AG10803 (cell line): ENCODE data around the gene MYMK.

Source experiments
- DNase-seq: peaks from one replicate; pipeline ENCODE4 v3.0.0; 2010; ENCODE audit warnings: low read depth
- H3K4me3 ChIP-seq: 2 replicates; pipeline ENCODE4 v1.5.1; 2011; ENCODE audit warnings: mild to moderate bottlenecking, low read length, control low read depth
- CTCF ChIP-seq: conservative IDR thresholded peaks from 2 replicates; pipeline ENCODE4 v1.5.1; 2011; ENCODE audit warnings: mild to moderate bottlenecking, low read length, control low read depth, inconsistent platforms

Gene MYMK

GRCh38 chr9:133499132-133499891, 25.4 kb downstream of the MYMK start:
- no peak for DNase-seq
- no peak for TF ChIP-seq CTCF
- H3K4me3 ChIP-seq, result no peak overlapping the region

GRCh38 chr9:133496861-133497842, 27.6 kb downstream of the MYMK start:
- TF ChIP-seq CTCF, result no peak
- no peak for DNase-seq

GRCh38 chr9:133495327-133496293, 29.1 kb downstream of the MYMK start:
- TF ChIP-seq CTCF, result no peak
- no peak overlapping the region for H3K4me3 ChIP-seq
- no peak for DNase-seq

More at GRCh38 chr9:133496861-133497842, 27.6 kb downstream of the MYMK start:
- H3K4me3 ChIP-seq, result no peak overlapping the region

GRCh38 chr9:133494636-133495326, 30.0 kb downstream of the MYMK start:
- H3K4me3 ChIP-seq, result no peak overlapping the region
- no peak for TF ChIP-seq CTCF
- DNase-seq, result no peak

- no peak for TF ChIP-seq CTCF
- DNase-seq, result no peak
- no peak overlapping the region for H3K4me3 ChIP-seq
Observed at GRCh38 chr9:133493845-133494540, 30.8 kb downstream of the MYMK start.

GRCh38 chr9:133493428-133493827, 31.3 kb downstream of the MYMK start:
- no peak for TF ChIP-seq CTCF
- H3K4me3 ChIP-seq, result no peak overlapping the region

More at GRCh38 chr9:133493428-133493827, 31.3 kb downstream of the MYMK start:
- DNase-seq, result no peak
